Neural progenitor cell (in vitro differentiated cells): ENCODE measurements around the gene BOD1L1. TPM values are rescaled to one million over a fixed set of nuclear protein-coding genes. Genes with fewer than 3 reads are reported as not detected.

ENCODE experiments used
- DNase-seq: peaks from one replicate; pipeline ENCODE4 v3.0.0-alpha.2; 2016; ENCODE audit warnings: low spot score
- H2AFZ ChIP-seq: fragments of 200-600 bp; sonication (generic); replicated peaks from 2 replicates; pipeline ENCODE4 v1.6.1; 2016; ENCODE audit warnings: antibody characterized with exemption
- H3F3A ChIP-seq: fragments of 200-600 bp; sonication (generic); 2 replicates; pipeline ENCODE4 v1.6.1; 2016; ENCODE audit warnings: antibody characterized with exemption, low read depth
- H3K27ac ChIP-seq: fragments of 200-600 bp; sonication (generic); 2 replicates; pipeline ENCODE4 v1.5.1; 2016; ENCODE audit warnings: mild to moderate bottlenecking
- H3K27me3 ChIP-seq: fragments of 200-600 bp; sonication (generic); 2 replicates; pipeline ENCODE4 v1.6.1; 2016; ENCODE audit warnings: mild to moderate bottlenecking, moderate library complexity
- H3K36me3 ChIP-seq: fragments of 200-600 bp; sonication (generic); 2 replicates; pipeline ENCODE4 v1.5.1; 2016
- H3K4me1 ChIP-seq: fragments of 200-600 bp; sonication (generic); 2 replicates; pipeline ENCODE4 v1.6.1; 2016; ENCODE audit warnings: mixed run types
- H3K4me2 ChIP-seq: fragments of 200-600 bp; sonication (generic); 2 replicates; pipeline ENCODE4 v1.6.1; 2016
- H3K4me3 ChIP-seq: fragments of 200-600 bp; sonication (generic); 2 replicates; pipeline ENCODE4 v1.5.1; 2016
- H3K79me2 ChIP-seq: fragments of 200-600 bp; sonication (generic); 2 replicates; pipeline ENCODE4 v1.6.1; 2016; ENCODE audit warnings: low read depth
- H3K9ac ChIP-seq: fragments of 200-600 bp; sonication (generic); 2 replicates; pipeline ENCODE4 v1.6.1; 2016
- H3K9me3 ChIP-seq: fragments of 200-600 bp; sonication (generic); 2 replicates; pipeline ENCODE4 v1.5.1; 2016; ENCODE audit warnings: low read depth
- H4K20me1 ChIP-seq: fragments of 200-600 bp; sonication (generic); 2 replicates; pipeline ENCODE4 v1.6.1; 2016; ENCODE audit warnings: low read depth
- H3K27ac Mint-ChIP-seq: 3 replicates; pipeline ENCODE4 v1.8.0; 2021; ENCODE audit warnings: mixed read lengths
- H3K27me3 Mint-ChIP-seq: 2 replicates; pipeline ENCODE4 v1.8.0; 2022; ENCODE audit warnings: low read depth, mild to moderate bottlenecking, inconsistent platforms, moderate library complexity, mixed read lengths; ENCODE audit not compliant: insufficient read depth
- H3K36me3 Mint-ChIP-seq: 3 replicates; pipeline ENCODE4 v1.8.0; 2021; ENCODE audit warnings: mixed read lengths
- H3K4me1 Mint-ChIP-seq: 3 replicates; pipeline ENCODE4 v1.8.0; 2021; ENCODE audit warnings: mixed read lengths
- H3K4me3 Mint-ChIP-seq: 3 replicates; pipeline ENCODE4 v1.8.0; 2021; ENCODE audit warnings: mild to moderate bottlenecking, moderate library complexity, mixed read lengths
- H3K9me3 Mint-ChIP-seq: 3 replicates; pipeline ENCODE4 v1.8.0; 2020; ENCODE audit warnings: mixed read lengths
- EZH2 ChIP-seq: fragments of 200-600 bp; sonication (generic); IDR thresholded peaks from 2 replicates; pipeline ENCODE4 v1.6.1; 2017; ENCODE audit warnings: antibody characterized with exemption, mild to moderate bottlenecking, moderate library complexity
- EZH2phosphoT487 ChIP-seq: fragments of 200-600 bp; sonication (generic); IDR thresholded peaks from 2 replicates; pipeline ENCODE4 v1.6.1; 2017; ENCODE audit warnings: antibody characterized with exemption
- total RNA-seq: library from RNA; depleted of rRNA; stranded (reverse); fragments of >200 nt; gene quantifications from 2 replicates; pipeline ENCODE4 v1.2.3, GENCODE V29; 2015; ENCODE audit warnings: low replicate concordance
- TF ChIP-seq, protein P1 (sequence below): fragments of 200-600 bp; sonication (generic); IDR thresholded peaks from 2 replicates; pipeline ENCODE4 v1.5.1; 2017; ENCODE audit warnings: antibody characterized with exemption, mild to moderate bottlenecking

BOD1L1 gene
- total RNA-seq, 1 donor from 2014 or later, result 32.5 TPM

DNA sequence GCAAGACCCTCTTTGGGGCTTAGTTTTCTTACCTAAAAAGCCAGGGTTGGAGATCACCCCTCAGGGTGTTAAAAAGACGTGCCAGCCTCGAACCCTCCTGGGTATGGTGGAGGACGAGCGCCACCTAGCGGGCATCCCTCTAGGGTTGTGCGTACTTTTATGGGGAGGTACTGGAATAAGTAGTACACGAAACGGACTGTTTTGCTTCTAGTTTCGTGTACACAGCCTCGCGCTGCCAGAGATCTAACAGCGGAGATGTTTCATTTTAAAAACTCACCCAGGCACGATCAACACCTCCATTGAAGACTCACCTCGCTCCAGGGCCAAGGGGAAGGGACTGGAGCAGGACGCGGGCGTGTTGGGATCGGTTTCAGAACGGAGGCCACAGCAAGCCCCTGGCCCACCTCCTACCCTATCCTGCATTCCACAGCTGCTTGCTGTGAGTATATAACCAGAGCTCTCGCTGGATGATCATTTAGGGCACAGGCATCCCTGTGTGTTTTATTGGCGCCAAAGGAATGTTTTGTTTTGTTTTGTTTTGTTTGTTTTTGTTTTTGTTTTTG, 78.5 kb downstream of the BOD1L1 start:
- Histone ChIP-seq H2AFZ (peak overlapping the region; percentile 90), H3F3A (peaks cover 29% of the 10 kb centered on the region)
- peaks cover 26% of the 10 kb centered on the region for H3K4me1 Mint-ChIP-seq

GRCh38 chr4:13548059-13548983, 79.2 kb downstream of the BOD1L1 start:
- no peaks in the 10 kb centered on the region for H3K9me3 ChIP-seq
- H3K27me3 Mint-ChIP-seq, result peaks cover 32% of the 10 kb centered on the region
- no peaks in the 10 kb centered on the region for H3K36me3 Mint-ChIP-seq
- TF ChIP-seq, protein P1, sequence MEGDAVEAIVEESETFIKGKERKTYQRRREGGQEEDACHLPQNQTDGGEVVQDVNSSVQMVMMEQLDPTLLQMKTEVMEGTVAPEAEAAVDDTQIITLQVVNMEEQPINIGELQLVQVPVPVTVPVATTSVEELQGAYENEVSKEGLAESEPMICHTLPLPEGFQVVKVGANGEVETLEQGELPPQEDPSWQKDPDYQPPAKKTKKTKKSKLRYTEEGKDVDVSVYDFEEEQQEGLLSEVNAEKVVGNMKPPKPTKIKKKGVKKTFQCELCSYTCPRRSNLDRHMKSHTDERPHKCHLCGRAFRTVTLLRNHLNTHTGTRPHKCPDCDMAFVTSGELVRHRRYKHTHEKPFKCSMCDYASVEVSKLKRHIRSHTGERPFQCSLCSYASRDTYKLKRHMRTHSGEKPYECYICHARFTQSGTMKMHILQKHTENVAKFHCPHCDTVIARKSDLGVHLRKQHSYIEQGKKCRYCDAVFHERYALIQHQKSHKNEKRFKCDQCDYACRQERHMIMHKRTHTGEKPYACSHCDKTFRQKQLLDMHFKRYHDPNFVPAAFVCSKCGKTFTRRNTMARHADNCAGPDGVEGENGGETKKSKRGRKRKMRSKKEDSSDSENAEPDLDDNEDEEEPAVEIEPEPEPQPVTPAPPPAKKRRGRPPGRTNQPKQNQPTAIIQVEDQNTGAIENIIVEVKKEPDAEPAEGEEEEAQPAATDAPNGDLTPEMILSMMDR, result no peak
- TF ChIP-seq EZH2phosphoT487 (no peak), EZH2 (no peak)
- peak overlapping the region; percentile 88 for H3K4me2 ChIP-seq
- H3K4me1 ChIP-seq, result no peaks in the 10 kb centered on the region
- H3K36me3 ChIP-seq, result no peaks in the 10 kb centered on the region
- peaks cover 11% of the 10 kb centered on the region for H3K9me3 Mint-ChIP-seq
- no peak overlapping the region for H3K9ac ChIP-seq
- peak overlapping the region; percentile 82 for H3K4me3 Mint-ChIP-seq
- H2AFZ ChIP-seq, result peak overlapping the region; percentile 99
- peaks cover 33% of the 10 kb centered on the region for H3F3A ChIP-seq
- H3K27ac Mint-ChIP-seq, result no peak overlapping the region
- H4K20me1 ChIP-seq, result peaks cover 28% of the 10 kb centered on the region
- peaks cover 28% of the 10 kb centered on the region for H3K4me1 Mint-ChIP-seq
- DNase-seq, result peak; percentile 55
- peaks cover 88% of the 10 kb centered on the region for H3K27me3 ChIP-seq
- H3K79me2 ChIP-seq, result no peaks in the 10 kb centered on the region
- peak overlapping the region; percentile 68 for H3K4me3 ChIP-seq
- H3K27ac ChIP-seq, result no peak overlapping the region

More for the DNA sequence above, 78.5 kb downstream of the BOD1L1 start:
- Histone ChIP-seq H3K79me2 (no peaks in the 10 kb centered on the region), H3K9ac (no peak overlapping the region), H3K9me3 (no peaks in the 10 kb centered on the region), H3K4me3 (peak overlapping the region; percentile 47), H3K4me1 (no peaks in the 10 kb centered on the region), H3K27ac (no peak overlapping the region), H3K4me2 (peak overlapping the region; percentile 78), H4K20me1 (peaks cover 22% of the 10 kb centered on the region), H3K36me3 (no peaks in the 10 kb centered on the region), H3K27me3 (peaks cover 80% of the 10 kb centered on the region)
- Mint-ChIP-seq H3K27ac (peak overlapping the region; percentile 40), H3K27me3 (peaks cover 30% of the 10 kb centered on the region), H3K4me3 (peak overlapping the region; percentile 82), H3K9me3 (peaks cover 11% of the 10 kb centered on the region), H3K36me3 (no peaks in the 10 kb centered on the region)
- no peak for TF ChIP-seq EZH2
- no peak for TF ChIP-seq EZH2phosphoT487
- TF ChIP-seq, protein P1, result peak; percentile 98
- DNase-seq, result peak; percentile 93

DNA sequence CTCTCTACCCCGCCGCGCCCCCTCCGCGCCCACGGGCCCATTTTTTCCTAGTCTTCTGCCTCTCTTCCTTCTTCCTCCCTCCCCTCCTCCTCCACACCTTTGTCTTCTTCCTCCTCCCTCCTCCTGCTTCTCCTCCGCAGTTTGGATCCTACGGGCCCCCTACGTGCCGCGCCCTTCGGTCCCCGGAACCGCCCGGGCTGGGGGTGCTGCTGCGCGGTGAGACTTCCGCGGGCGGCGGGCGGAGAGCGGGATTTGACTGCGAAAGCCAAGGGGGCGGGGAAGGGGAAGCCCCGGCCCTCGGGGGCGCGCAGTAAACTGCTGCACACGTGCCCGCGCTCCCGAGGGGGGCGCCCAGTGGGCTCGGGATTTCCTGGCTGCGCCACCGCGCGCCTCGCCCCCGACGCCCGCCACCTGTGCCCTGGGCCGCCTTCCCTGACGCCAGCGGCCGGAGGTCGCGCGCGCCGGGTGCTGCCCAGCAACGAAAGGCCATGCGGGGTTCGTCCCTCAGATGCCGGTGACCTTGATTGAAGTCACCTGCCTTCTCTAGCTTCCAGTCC, 80.0 kb downstream of the BOD1L1 start:
- Mint-ChIP-seq H3K4me1 (peaks cover 31% of the 10 kb centered on the region), H3K9me3 (peaks cover 11% of the 10 kb centered on the region), H3K36me3 (no peaks in the 10 kb centered on the region), H3K4me3 (peak overlapping the region; percentile 77), H3K27ac (no peak overlapping the region), H3K27me3 (peaks cover 40% of the 10 kb centered on the region)
- Histone ChIP-seq H3K9me3 (no peaks in the 10 kb centered on the region), H3K36me3 (no peaks in the 10 kb centered on the region), H2AFZ (peak overlapping the region; percentile 99), H3K4me1 (no peaks in the 10 kb centered on the region), H3K4me3 (peak overlapping the region; percentile 68), H3K79me2 (no peaks in the 10 kb centered on the region), H3K27me3 (peaks cover 95% of the 10 kb centered on the region), H3F3A (peaks cover 39% of the 10 kb centered on the region), H3K9ac (no peak overlapping the region), H4K20me1 (peaks cover 35% of the 10 kb centered on the region), H3K27ac (no peak overlapping the region), H3K4me2 (peak overlapping the region; percentile 88)
- TF ChIP-seq EZH2phosphoT487 (peak; percentile 23), EZH2 (peak; percentile 56)
- TF ChIP-seq, protein P1, result no peak
- DNase-seq, result peak; percentile 70
